OCI-LY3 (cell line): ENCODE measurements around the gene GTSF1L.

Experiments
- EZH2phosphoT487 ChIP-seq: fragments of 200-600 bp; shearing (Covaris generic); IDR thresholded peaks from 2 replicates; pipeline ENCODE4 v1.6.1; 2018; ENCODE audit warnings: antibody characterized with exemption, mixed run types, low read depth
- TF ChIP-seq, protein P1 (sequence below): fragments of 200-600, 300-600 bp; sonication (generic); IDR thresholded peaks from 2 replicates; pipeline ENCODE4 v1.5.1; 2014; ENCODE audit warnings: antibody characterized with exemption, low read length, low read depth

- TF ChIP-seq, protein P1, sequence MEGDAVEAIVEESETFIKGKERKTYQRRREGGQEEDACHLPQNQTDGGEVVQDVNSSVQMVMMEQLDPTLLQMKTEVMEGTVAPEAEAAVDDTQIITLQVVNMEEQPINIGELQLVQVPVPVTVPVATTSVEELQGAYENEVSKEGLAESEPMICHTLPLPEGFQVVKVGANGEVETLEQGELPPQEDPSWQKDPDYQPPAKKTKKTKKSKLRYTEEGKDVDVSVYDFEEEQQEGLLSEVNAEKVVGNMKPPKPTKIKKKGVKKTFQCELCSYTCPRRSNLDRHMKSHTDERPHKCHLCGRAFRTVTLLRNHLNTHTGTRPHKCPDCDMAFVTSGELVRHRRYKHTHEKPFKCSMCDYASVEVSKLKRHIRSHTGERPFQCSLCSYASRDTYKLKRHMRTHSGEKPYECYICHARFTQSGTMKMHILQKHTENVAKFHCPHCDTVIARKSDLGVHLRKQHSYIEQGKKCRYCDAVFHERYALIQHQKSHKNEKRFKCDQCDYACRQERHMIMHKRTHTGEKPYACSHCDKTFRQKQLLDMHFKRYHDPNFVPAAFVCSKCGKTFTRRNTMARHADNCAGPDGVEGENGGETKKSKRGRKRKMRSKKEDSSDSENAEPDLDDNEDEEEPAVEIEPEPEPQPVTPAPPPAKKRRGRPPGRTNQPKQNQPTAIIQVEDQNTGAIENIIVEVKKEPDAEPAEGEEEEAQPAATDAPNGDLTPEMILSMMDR, result no peak
- no peak for TF ChIP-seq EZH2phosphoT487
These were observed 469 bp downstream of the GTSF1L start for GRCh38 chr20:43726333-43726732.
